IMR-90 (cell line): Measurements from ENCODE around the gene SEMA6D. TPM values are rescaled to one million over a fixed set of nuclear protein-coding genes. Genes with fewer than 3 reads are reported as not detected.

Experiments
- ATAC-seq: fragments of 200-7000 bp; cut with Tn5 transposase; 2 replicates; pipeline ENCODE4 v1.9.1; 2020; ENCODE audit warnings: low read depth, mild to moderate bottlenecking, moderate library complexity
- BruUV-seq: library from RNA; stranded (reverse); fragments of 400-500 nt; replicated peaks from 2 replicates; lab custom pipeline; 2021; lab: Mats Ljungman, UMichigan
- CTCF ChIA-PET: fragments of 300-600 bp; formaldehyde crosslinking; extraction: SDS; loops from one replicate; lab custom pipeline; 2021; ENCODE audit warnings: antibody characterized with exemption; lab: Yijun Ruan, JAX
- POLR2A ChIA-PET: fragments of 300-600 bp; sonication (Branson Sonifier 250); formaldehyde crosslinking; loops from one replicate; lab custom pipeline; 2022; ENCODE audit warnings: antibody characterized with exemption; ENCODE audit not compliant: unreplicated experiment; lab: Charles Lee
- DNase-seq: peaks from one replicate; pipeline ENCODE4 v3.0.0; 2013
- H2AFZ ChIP-seq: replicated peaks from 2 replicates; pipeline ENCODE3; 2013; ENCODE audit warnings: low read length, mild to moderate bottlenecking; ENCODE audit not compliant: poor library complexity
- H2AK5ac ChIP-seq: 2 replicates; pipeline ENCODE4 v1.6.1; 2013; ENCODE audit warnings: low read depth, low read length, inconsistent platforms
- H2AK9ac ChIP-seq: replicated peaks from 2 replicates; pipeline ENCODE3; 2013; ENCODE audit warnings: mild to moderate bottlenecking, low read depth, low read length, moderate library complexity; ENCODE audit not compliant: poor library complexity
- H2BK120ac ChIP-seq: 2 replicates; pipeline ENCODE4 v1.6.1; 2013; ENCODE audit warnings: low read depth, low read length, inconsistent platforms
- H2BK15ac ChIP-seq: 3 replicates; pipeline ENCODE4 v1.6.1; 2013; ENCODE audit warnings: low read depth, low read length, inconsistent platforms
- H2BK20ac ChIP-seq: 2 replicates; pipeline ENCODE4 v1.6.1; 2013; ENCODE audit warnings: low read depth, mild to moderate bottlenecking, inconsistent platforms, low read length, moderate library complexity
- H2BK5ac ChIP-seq: 2 replicates; pipeline ENCODE4 v1.6.1; 2013; ENCODE audit warnings: mild to moderate bottlenecking, low read depth, low read length, inconsistent platforms; ENCODE audit not compliant: poor library complexity, severe bottlenecking
- H3K14ac ChIP-seq: replicated peaks from 2 replicates; pipeline ENCODE4 v1.6.1; 2013; ENCODE audit warnings: low read depth, low read length, inconsistent platforms
- H3K18ac ChIP-seq: 2 replicates; pipeline ENCODE4 v1.6.1; 2013; ENCODE audit warnings: low read depth, low read length, control low read depth
- H3K23ac ChIP-seq: 2 replicates; pipeline ENCODE4 v1.6.1; 2013; ENCODE audit warnings: low read depth, low read length, inconsistent platforms
- H3K27ac ChIP-seq: 2 replicates; pipeline ENCODE4 v1.5.1; 2013; ENCODE audit warnings: mild to moderate bottlenecking, control low read depth, low read length; ENCODE audit not compliant: insufficient read depth
- H3K27me3 ChIP-seq: 2 replicates; pipeline ENCODE4 v1.6.1; 2013; ENCODE audit warnings: low read length; ENCODE audit not compliant: control insufficient read depth, insufficient read depth
- H3K36me3 ChIP-seq: 2 replicates; pipeline ENCODE4 v1.6.1; 2013; ENCODE audit warnings: low read length, mixed read lengths; ENCODE audit not compliant: control insufficient read depth, insufficient read depth
- H3K4ac ChIP-seq: 2 replicates; pipeline ENCODE4 v1.6.1; 2013; ENCODE audit warnings: low read depth, low read length, inconsistent platforms
- H3K4me1 ChIP-seq: 2 replicates; pipeline ENCODE4 v1.6.1; 2013; ENCODE audit warnings: low read length, mixed read lengths; ENCODE audit not compliant: control insufficient read depth, insufficient read depth
- H3K4me2 ChIP-seq: 2 replicates; pipeline ENCODE4 v1.6.1; 2013; ENCODE audit warnings: low read depth, mild to moderate bottlenecking, control low read depth, low read length, moderate library complexity
- H3K4me3 ChIP-seq: 2 replicates; pipeline ENCODE4 v1.5.1; 2013; ENCODE audit warnings: low read depth, mild to moderate bottlenecking, control low read depth, low read length, moderate library complexity; ENCODE audit not compliant: insufficient read depth
- H3K56ac ChIP-seq: 2 replicates; pipeline ENCODE4 v1.6.1; 2013; ENCODE audit warnings: low read length, inconsistent platforms; ENCODE audit not compliant: insufficient read depth; ENCODE audit errors: extremely low read depth
- H3K79me1 ChIP-seq, 2 experiments: 2 replicates each; pipeline ENCODE4 v1.6.1; 2013; ENCODE audit warnings: low read length in 2 of 2, inconsistent platforms in 1 of 2, low read depth in 1 of 2
- H3K9ac ChIP-seq: 2 replicates; pipeline ENCODE4 v1.6.1; 2013; ENCODE audit warnings: low read depth, low read length, control low read depth
- H3K9me1 ChIP-seq: 2 replicates; pipeline ENCODE4 v1.6.1; 2013; ENCODE audit warnings: low read length, inconsistent platforms; ENCODE audit not compliant: insufficient read depth
- H3K9me3 ChIP-seq: 2 replicates; pipeline ENCODE4 v1.6.1; 2013; ENCODE audit warnings: low read length; ENCODE audit not compliant: control insufficient read depth, insufficient read depth
- H4K20me1 ChIP-seq: 2 replicates; pipeline ENCODE4 v1.6.1; 2013; ENCODE audit warnings: low read length, inconsistent platforms; ENCODE audit not compliant: insufficient read depth
- H4K5ac ChIP-seq: 2 replicates; pipeline ENCODE4 v1.6.1; 2013; ENCODE audit warnings: mild to moderate bottlenecking, low read depth, low read length, control low read depth
- H4K8ac ChIP-seq, 2 experiments: 2 replicates each; pipeline ENCODE4 v1.6.1; 2013; ENCODE audit warnings: low read depth in 2 of 2, low read length in 2 of 2, control low read depth in 1 of 2, inconsistent platforms in 1 of 2
- H4K91ac ChIP-seq: 2 replicates; pipeline ENCODE4 v1.6.1; 2013; ENCODE audit warnings: low read depth, low read length, inconsistent platforms; ENCODE audit not compliant: insufficient read depth
- CEBPB ChIP-seq: IDR thresholded peaks from 2 replicates; pipeline ENCODE4 v1.6.1; 2012; ENCODE audit warnings: low read depth, low read length, improper control_type of control experiment
- CHD1 ChIP-seq: IDR thresholded peaks from 2 replicates; pipeline ENCODE4 v1.6.1; 2012; ENCODE audit warnings: low read depth, low read length, improper control_type of control experiment
- CTCF ChIP-seq: conservative IDR thresholded peaks from 2 replicates; pipeline ENCODE4 v1.5.1; 2012; ENCODE audit warnings: mild to moderate bottlenecking, low read depth, low read length, improper control_type of control experiment
- FOS ChIP-seq: fragments of 150-350 bp; IDR thresholded peaks from 2 replicates; pipeline ENCODE4 v1.6.1; 2016; ENCODE audit warnings: low read depth, low read length
- MXI1 ChIP-seq: IDR thresholded peaks from 2 replicates; pipeline ENCODE4 v1.6.1; 2012; ENCODE audit warnings: low read depth, mild to moderate bottlenecking, low read length, moderate library complexity, borderline replicate concordance
- NFE2L2 ChIP-seq: fragments of 150-350 bp; IDR thresholded peaks from 2 replicates; pipeline ENCODE4 v1.6.1; 2016; ENCODE audit warnings: low read depth, mild to moderate bottlenecking, low read length
- POLR2A ChIP-seq: IDR thresholded peaks from 2 replicates; pipeline ENCODE4 v1.6.1; 2012; ENCODE audit warnings: mild to moderate bottlenecking, low read depth, low read length
- RCOR1 ChIP-seq: IDR thresholded peaks from 2 replicates; pipeline ENCODE4 v1.6.1; 2012; ENCODE audit warnings: mild to moderate bottlenecking, low read length, improper control_type of control experiment; ENCODE audit not compliant: insufficient replicate concordance
- RFX5 ChIP-seq: IDR thresholded peaks from 2 replicates; pipeline ENCODE4 v1.8.0; 2012; ENCODE audit warnings: low read depth, mild to moderate bottlenecking, low read length, moderate library complexity
- USF2 ChIP-seq: fragments of 150-350 bp; IDR thresholded peaks from 2 replicates; pipeline ENCODE4 v1.6.1; 2017; ENCODE audit warnings: mild to moderate bottlenecking, antibody characterized with exemption, low read length, low read depth
- WGBS, 2 experiments: methylation state at CpG; one replicate each; pipeline versions ENCODE4 v1.1.5 to v1.1.7; 2013; ENCODE audit warnings: missing lambda C conversion rate in 2 of 2; ENCODE audit not compliant: insufficient read length in 1 of 2; ENCODE audit errors: extremely low coverage in 2 of 2; 5-methylcytosine and 5-hydroxymethylcytosine counted together
- dilution Hi-C: fragments of 300-500 bp; cut with HindIII; formaldehyde crosslinking; loops from one replicate; pipeline ENCODE4 v1.14.3; 2018; ENCODE audit warnings: low sequenced_read_pairs; ENCODE audit not compliant: unreplicated experiment
- in situ Hi-C: fragments of 300-500 bp; cut with MboI; formaldehyde crosslinking; loops from 3 replicates; pipeline ENCODE4 v1.14.3; 2019; ENCODE audit warnings: low sequenced_read_pairs, inconsistent platforms, mixed read lengths
- intact Hi-C: fragments of 100-400 bp; cut with micrococcal nuclease; formaldehyde crosslinking; loops from 2 replicates; pipeline ENCODE4 v1.10.0; 2022
- polyA plus RNA-seq, 3 experiments: library from polyadenylated mRNA; depleted of rRNA; stranded (reverse); fragments of >200 nt; gene quantifications; 2 replicates each; pipeline ENCODE4 v1.2.3, GENCODE V29; 2012; ENCODE audit warnings: low replicate concordance in 1 of 3
- total RNA-seq: library from RNA; depleted of rRNA; stranded (reverse); fragments of >200 nt; gene quantifications from 2 replicates; pipeline ENCODE4 v1.2.3, GENCODE V29; 2012

Gene SEMA6D
- total and polyA plus RNA-seq, 2 of the 4 experiments (the other 2 are of a cell fraction), result 12.6 to 17.4 TPM

- Histone ChIP-seq H3K36me3 (peaks cover 2% of the 10 kb centered on the region; the same call in 1 of the 2 replicates), H3K14ac (no peak overlapping the region), H2AK5ac (no peak overlapping the region), H2BK20ac (no peak overlapping the region), H2AK9ac (no peak overlapping the region), H2AFZ (no peak overlapping the region), H2BK5ac (no peak overlapping the region), H4K91ac (no peak overlapping the region), H3K9me1 (peaks cover 9% of the 10 kb centered on the region; the same call in 1 of the 2 replicates), H3K23ac (no peak overlapping the region), H4K20me1 (no peaks in the 10 kb centered on the region), H3K9ac (no peak overlapping the region), H2BK120ac (no peak overlapping the region), H3K9me3 (no peaks in the 10 kb centered on the region), H3K4me2 (no peak overlapping the region), H3K27ac (no peak overlapping the region), H3K27me3 (no peaks in the 10 kb centered on the region), H4K8ac (no peak overlapping the region), H3K4me1 (peaks cover 5% of the 10 kb centered on the region), H3K4me3 (no peak overlapping the region), H3K79me1 (peaks cover 9 to 51% of the 10 kb centered on the region in 2 experiments), H3K18ac (no peak overlapping the region), H4K5ac (no peak overlapping the region), H3K4ac (no peak overlapping the region), H2BK15ac (no peak overlapping the region), H3K56ac (no peak overlapping the region)
- ATAC-seq (no peak), DNase-seq (no peak)
- TF ChIP-seq CTCF, result no peak
- no peak for TF ChIP-seq CHD1
- TF ChIP-seq POLR2A, result no peak
- TF ChIP-seq NFE2L2, result no peak
- TF ChIP-seq FOS, result no peak
- no peak for TF ChIP-seq RCOR1
- no peak for TF ChIP-seq CEBPB
- no peak for TF ChIP-seq MXI1
- TF ChIP-seq RFX5, result no peak
- TF ChIP-seq USF2, result no peak
- ChIA-PET POLR2A (no interaction called here), CTCF (no interaction called here)
- WGBS, 2 experiments, result no CpG with 5 or more reads among the region's 1 CpG
- no TSS peak for BruUV-seq
- dilution Hi-C loops, result no loop called here
- in situ Hi-C loops, result no loop called here
- intact Hi-C loops, result no loop called here
Measured at GRCh38 chr15:47732248-47732647, 14.9 kb downstream of the SEMA6D start.
